Caco-2 (cell line): ENCODE results near the gene RGS7BP. TPM values are rescaled to one million over a fixed set of nuclear protein-coding genes. Genes with fewer than 3 reads are reported as not detected.

Experiments used
- BruUV-seq: library from RNA; stranded (reverse); fragments of 400-500 nt; replicated peaks from 2 replicates; lab custom pipeline; 2021; lab: Mats Ljungman, UMichigan
- CTCF ChIA-PET: fragments of 300-600 bp; sonication (Branson Sonifier 250); formaldehyde crosslinking; loops from one replicate; lab custom pipeline; 2022; ENCODE audit warnings: antibody characterized with exemption; lab: Charles Lee
- POLR2A ChIA-PET: fragments of 300-600 bp; sonication (Branson Sonifier 250); formaldehyde crosslinking; loops from one replicate; lab custom pipeline; 2022; ENCODE audit warnings: antibody characterized with exemption; lab: Charles Lee
- DNase-seq, 2 experiments: peaks; one replicate each; pipeline versions ENCODE4 v3.0.0 to v3.0.0-alpha.2; 2020 to 2022
- H3K27me3 ChIP-seq: replicated peaks from 2 replicates; pipeline ENCODE4 v1.6.0; 2011; ENCODE audit warnings: low read length; ENCODE audit not compliant: control insufficient read depth, insufficient read depth
- H3K36me3 ChIP-seq: 2 replicates; pipeline ENCODE4 v1.5.1; 2011; ENCODE audit warnings: low read length; ENCODE audit not compliant: control insufficient read depth, insufficient read depth
- H3K4me1 ChIP-seq: fragments of 250-450 bp; sonication (Bioruptor Pico); 2 replicates; pipeline ENCODE4 v1.5.1; 2020; ENCODE audit warnings: mild to moderate bottlenecking
- H3K4me3 ChIP-seq: 2 replicates; pipeline ENCODE4 v1.5.1; 2011; ENCODE audit warnings: low read depth, mild to moderate bottlenecking, control low read depth, low read length
- H3K9me3 ChIP-seq: fragments of 250-450 bp; sonication (Bioruptor Pico); 2 replicates; pipeline ENCODE4 v1.5.1; 2020; ENCODE audit warnings: mild to moderate bottlenecking, moderate library complexity
- H3K27ac Mint-ChIP-seq: one replicate; pipeline ENCODE4 v1.8.0; 2022; ENCODE audit warnings: mixed read lengths; ENCODE audit not compliant: unreplicated experiment
- H3K27me3 Mint-ChIP-seq: one replicate; pipeline ENCODE4 v1.8.0; 2022; ENCODE audit warnings: mixed read lengths; ENCODE audit not compliant: insufficient read depth, unreplicated experiment
- H3K36me3 Mint-ChIP-seq: one replicate; pipeline ENCODE4 v1.8.0; 2022; ENCODE audit warnings: mild to moderate bottlenecking, mixed read lengths; ENCODE audit not compliant: insufficient read depth, unreplicated experiment
- H3K4me1 Mint-ChIP-seq: one replicate; pipeline ENCODE4 v1.8.0; 2022; ENCODE audit warnings: low read depth, mixed read lengths; ENCODE audit not compliant: unreplicated experiment
- H3K4me3 Mint-ChIP-seq: one replicate; pipeline ENCODE4 v1.8.0; 2022; ENCODE audit warnings: mild to moderate bottlenecking, moderate library complexity, mixed read lengths; ENCODE audit not compliant: unreplicated experiment
- H3K9me3 Mint-ChIP-seq: one replicate; pipeline ENCODE4 v1.8.0; 2022; ENCODE audit warnings: mixed read lengths; ENCODE audit not compliant: unreplicated experiment
- CTCF ChIP-seq, 2 experiments: fragments of 200-600 bp in 1 of 2; IDR thresholded peaks; 1 replicate in 1 of 2; 2 replicates in 1 of 2; pipeline versions ENCODE4 v1.5.1 to v1.8.0; 2011 to 2022; ENCODE audit warnings: antibody characterized with exemption in 1 of 2, control low read depth in 1 of 2, inconsistent platforms in 1 of 2, low read depth in 1 of 2, low read length in 1 of 2, mild to moderate bottlenecking in 1 of 2, moderate library complexity in 1 of 2; ENCODE audit not compliant: insufficient read depth in 1 of 2, severe bottlenecking in 1 of 2, unreplicated experiment in 1 of 2
- intact Hi-C: fragments of 100-400 bp; cut with micrococcal nuclease; formaldehyde crosslinking; loops from one replicate; pipeline ENCODE4 v1.10.0; 2022; ENCODE audit not compliant: unreplicated experiment
- total RNA-seq: library from RNA; stranded (reverse); gene quantifications from 2 replicates; pipeline ENCODE4 v1.2.3, GENCODE V29; 2022

RGS7BP gene
- total RNA-seq, 1 experiment from 2014 or later = not detected

- ChIA-PET POLR2A (no interaction called here), CTCF (no interaction called here)
These were observed 81.6 kb downstream of the RGS7BP start for GRCh38 chr5:64587370-64587769.

GRCh38 chr5:64592730-64593341 is 87.0 kb downstream of the RGS7BP start:
- Mint-ChIP-seq H3K4me1 (no peaks in the 10 kb centered on the region), H3K36me3 (no peaks in the 10 kb centered on the region), H3K27ac (no peak overlapping the region), H3K4me3 (no peak overlapping the region), H3K9me3 (no peaks in the 10 kb centered on the region), H3K27me3 (peaks cover 4% of the 10 kb centered on the region)
- Histone ChIP-seq H3K27me3 (no peaks in the 10 kb centered on the region), H3K4me3 (no peak overlapping the region), H3K36me3 (no peaks in the 10 kb centered on the region), H3K9me3 (no peaks in the 10 kb centered on the region), H3K4me1 (no peaks in the 10 kb centered on the region)
- ChIA-PET POLR2A (no interaction called here), CTCF (no interaction called here)
- no TSS peak for BruUV-seq
- intact Hi-C loops = no loop called here
- no peak for DNase-seq
- TF ChIP-seq CTCF (IDR thresholded peaks at IDR 0.05; ENCODE audit: insufficient read depth in 1 of 2, low read depth in 1 of 2, low read length in 1 of 2, severe bottlenecking in 1 of 2, unreplicated experiment in 1 of 2) = no peak

More at GRCh38 chr5:64587370-64587769, 81.6 kb downstream of the RGS7BP start:
- intact Hi-C loops = no loop called here
- H3K27me3 ChIP-seq = no peaks in the 10 kb centered on the region
- no TSS peak for BruUV-seq
- H3K4me1 ChIP-seq = no peaks in the 10 kb centered on the region
- Mint-ChIP-seq H3K27ac (no peak overlapping the region), H3K4me3 (no peak overlapping the region), H3K4me1 (no peaks in the 10 kb centered on the region), H3K9me3 (no peaks in the 10 kb centered on the region), H3K36me3 (no peaks in the 10 kb centered on the region), H3K27me3 (peaks cover 17% of the 10 kb centered on the region)
- DNase-seq = no peak
- TF ChIP-seq CTCF (IDR thresholded peaks at IDR 0.05; ENCODE audit: insufficient read depth in 1 of 2, low read depth in 1 of 2, low read length in 1 of 2, severe bottlenecking in 1 of 2, unreplicated experiment in 1 of 2) = no peak
- H3K36me3 ChIP-seq = no peaks in the 10 kb centered on the region
- H3K9me3 ChIP-seq = no peaks in the 10 kb centered on the region
- H3K4me3 ChIP-seq = no peak overlapping the region

GRCh38 chr5:64594025-64594424 is 88.2 kb downstream of the RGS7BP start:
- BruUV-seq = no TSS peak
- intact Hi-C loops = no loop called here
- TF ChIP-seq CTCF (IDR thresholded peaks at IDR 0.05; ENCODE audit: insufficient read depth in 1 of 2, low read depth in 1 of 2, low read length in 1 of 2, severe bottlenecking in 1 of 2, unreplicated experiment in 1 of 2) = no peak
- Mint-ChIP-seq H3K4me3 (no peak overlapping the region), H3K36me3 (no peaks in the 10 kb centered on the region), H3K9me3 (no peaks in the 10 kb centered on the region), H3K27me3 (peaks cover 4% of the 10 kb centered on the region), H3K4me1 (no peaks in the 10 kb centered on the region), H3K27ac (no peak overlapping the region)
- no peak overlapping the region for H3K4me3 ChIP-seq
- DNase-seq = no peak
- no peaks in the 10 kb centered on the region for H3K27me3 ChIP-seq
- ChIA-PET CTCF (no interaction called here), POLR2A (no interaction called here)
- no peaks in the 10 kb centered on the region for H3K36me3 ChIP-seq
- no peaks in the 10 kb centered on the region for H3K9me3 ChIP-seq
- no peaks in the 10 kb centered on the region for H3K4me1 ChIP-seq
